ENCODE measurements around the gene HMG20B. TPM values are rescaled to one million over a fixed set of nuclear protein-coding genes. Genes with fewer than 3 reads are reported as not detected.

HMG20B gene
- polyA plus RNA-seq, 1 donor = 59.6 TPM

DNA sequence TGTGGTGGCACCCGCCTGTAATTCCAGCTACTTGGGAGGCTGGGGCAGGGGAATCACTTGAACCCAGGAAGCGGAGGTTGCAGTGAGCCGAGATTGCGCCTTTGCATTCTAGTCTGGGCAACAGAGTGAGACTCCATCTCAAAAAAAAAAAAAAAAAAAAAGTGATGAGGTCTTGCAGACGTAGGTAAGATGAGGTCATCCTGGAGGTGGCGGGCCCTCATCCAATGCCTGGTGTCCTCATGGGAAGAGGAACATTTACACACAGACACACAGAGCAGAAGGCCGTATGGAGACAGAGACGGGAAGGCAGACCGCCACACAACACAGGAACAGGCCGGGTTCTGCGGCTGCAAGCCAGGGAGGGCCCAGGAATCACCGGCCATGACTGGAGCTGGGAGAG, 49.5 kb downstream of the HMG20B start:
- H3K27ac ChIP-seq (ENCODE audit: low read length) = no peak overlapping the region
- H3K9me3 ChIP-seq (ENCODE audit: control insufficient read depth, low read depth, low read length) = no peaks in the 10 kb centered on the region
- H3K4me3 ChIP-seq (ENCODE audit: low read length) = no peak overlapping the region
- H3K36me3 ChIP-seq (ENCODE audit: control insufficient read depth, insufficient read depth, low read length) = peaks cover 48% of the 10 kb centered on the region
- no peak for DNase-seq
- WGBS (ENCODE audit: insufficient coverage, low lambda C conversion rate) = no CpG with 5 or more reads among the region's 12 CpGs
- peaks cover 6% of the 10 kb centered on the region for H3K4me1 ChIP-seq (ENCODE audit: control insufficient read depth, insufficient read depth, low read length)
- no peaks in the 10 kb centered on the region for H3K27me3 ChIP-seq (ENCODE audit: control insufficient read depth, insufficient read depth, low read length)

DNA sequence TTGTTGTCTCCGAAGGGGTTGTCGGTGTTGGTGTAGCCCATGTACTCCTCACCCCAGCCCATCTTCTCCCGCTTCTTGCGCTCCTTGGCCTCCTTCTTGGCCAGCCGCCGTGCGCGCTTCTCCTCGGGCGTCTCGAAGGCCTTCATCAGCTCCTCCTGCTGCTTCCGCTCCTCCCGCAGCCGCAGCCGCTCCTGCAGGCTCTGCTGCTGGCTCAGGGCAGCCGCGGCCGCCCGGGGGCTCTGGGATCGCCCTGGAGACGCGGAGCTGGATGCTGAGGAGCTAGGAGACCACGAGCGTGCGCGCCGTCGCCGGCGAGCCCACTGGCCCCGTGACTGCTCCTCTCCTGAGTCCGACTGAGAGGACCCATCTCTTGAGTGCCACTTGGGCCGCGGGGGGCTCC, 51.0 kb downstream of the HMG20B start:
- H3K9me3 ChIP-seq (ENCODE audit: control insufficient read depth, low read depth, low read length) = no peaks in the 10 kb centered on the region
- no CpG with 5 or more reads among the region's 34 CpGs for WGBS (ENCODE audit: insufficient coverage, low lambda C conversion rate)
- peaks cover 40% of the 10 kb centered on the region for H3K36me3 ChIP-seq (ENCODE audit: control insufficient read depth, insufficient read depth, low read length)
- H3K4me1 ChIP-seq (ENCODE audit: control insufficient read depth, insufficient read depth, low read length) = peaks cover 9% of the 10 kb centered on the region
- no peak overlapping the region for H3K4me3 ChIP-seq (ENCODE audit: low read length)
- no peak overlapping the region for H3K27ac ChIP-seq (ENCODE audit: low read length)
- no peaks in the 10 kb centered on the region for H3K27me3 ChIP-seq (ENCODE audit: control insufficient read depth, insufficient read depth, low read length)
- DNase-seq = no peak

DNA sequence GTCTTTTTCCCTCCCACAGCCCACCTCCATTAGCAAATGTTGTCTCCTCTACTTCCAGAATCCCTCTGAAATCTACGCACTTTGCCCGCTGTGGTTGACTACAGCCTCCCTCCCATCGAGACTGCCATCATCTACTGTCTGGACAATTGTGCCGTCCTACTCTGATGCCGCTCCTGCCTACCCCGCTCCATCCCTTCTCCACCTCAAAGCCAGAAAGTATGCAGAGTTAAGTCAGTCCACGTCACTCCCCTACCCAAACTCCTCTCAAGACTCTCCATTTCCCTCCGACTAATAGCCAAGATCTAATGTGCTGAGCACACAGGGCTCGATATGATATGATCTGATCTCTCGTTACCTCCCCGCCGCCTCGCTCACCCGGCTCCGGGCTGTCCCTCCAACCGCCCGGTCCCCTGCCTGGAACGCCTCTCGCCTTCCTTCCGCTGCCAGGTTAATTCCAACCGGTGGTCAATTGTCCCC, 53.3 kb downstream of the HMG20B start:
- Histone ChIP-seq H3K27ac (ENCODE audit: low read length) (peak overlapping the region; percentile 98), H3K9me3 (ENCODE audit: control insufficient read depth, low read depth, low read length) (no peaks in the 10 kb centered on the region), H3K27me3 (ENCODE audit: control insufficient read depth, insufficient read depth, low read length) (no peaks in the 10 kb centered on the region), H3K36me3 (ENCODE audit: control insufficient read depth, insufficient read depth, low read length) (peaks cover 20% of the 10 kb centered on the region), H3K4me3 (ENCODE audit: low read length) (peak overlapping the region; percentile 83), H3K4me1 (ENCODE audit: control insufficient read depth, insufficient read depth, low read length) (peaks cover 9% of the 10 kb centered on the region)
- DNase-seq = no peak
- no CpG with 5 or more reads among the region's 21 CpGs for WGBS (ENCODE audit: insufficient coverage, low lambda C conversion rate)

GRCh38 chr19:3626473-3627350, 54.0 kb downstream of the HMG20B start, which contains the start of gene CACTIN:
Gene CACTIN (minus strand): TSS chr19:3626790. CDS start chr19:3626762, 28 bp downstream.
- H3K27ac ChIP-seq (ENCODE audit: low read length) = peak within 1 kb of the TSS; percentile 98
- WGBS (ENCODE audit: insufficient coverage, low lambda C conversion rate) = no CpG with 5 or more reads among the region's 80 CpGs
- DNase-seq = peak; percentile 99

DNA sequence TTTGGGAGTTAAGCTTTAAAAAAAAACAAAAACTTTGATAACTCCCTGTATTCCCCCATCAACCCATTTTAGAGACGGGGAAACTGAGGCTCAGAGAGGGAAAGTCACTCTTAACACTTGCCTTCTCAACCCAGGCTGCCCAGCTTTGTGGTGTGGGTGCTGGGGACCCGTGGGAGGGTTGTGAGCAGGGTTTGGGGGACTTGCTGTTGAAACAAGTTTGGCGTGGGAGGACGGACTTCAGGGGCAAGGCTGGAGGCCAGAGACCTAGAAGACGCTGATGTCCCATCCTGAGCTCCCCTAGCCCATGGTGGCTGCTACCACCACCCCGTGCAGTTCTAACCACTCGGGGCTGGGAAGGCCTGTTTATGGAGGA, 54.6 kb downstream of the HMG20B start:
- Histone ChIP-seq H3K9me3 (ENCODE audit: control insufficient read depth, low read depth, low read length) (no peaks in the 10 kb centered on the region), H3K27me3 (ENCODE audit: control insufficient read depth, insufficient read depth, low read length) (no peaks in the 10 kb centered on the region), H3K27ac (ENCODE audit: low read length) (peak overlapping the region; percentile 98), H3K4me1 (ENCODE audit: control insufficient read depth, insufficient read depth, low read length) (peaks cover 9% of the 10 kb centered on the region), H3K36me3 (ENCODE audit: control insufficient read depth, insufficient read depth, low read length) (peaks cover 18% of the 10 kb centered on the region), H3K4me3 (ENCODE audit: low read length) (no peak overlapping the region)
- WGBS (ENCODE audit: insufficient coverage, low lambda C conversion rate) = no CpG with 5 or more reads among the region's 7 CpGs
- DNase-seq = no peak

More at GRCh38 chr19:3626473-3627350, 54.0 kb downstream of the HMG20B start, which contains the start of gene CACTIN:
- Histone ChIP-seq H3K9me3 (ENCODE audit: control insufficient read depth, low read depth, low read length) (no peaks in the 10 kb centered on the region), H3K27me3 (ENCODE audit: control insufficient read depth, insufficient read depth, low read length) (no peaks in the 10 kb centered on the region), H3K4me1 (ENCODE audit: control insufficient read depth, insufficient read depth, low read length) (peaks cover 9% of the 10 kb centered on the region), H3K36me3 (ENCODE audit: control insufficient read depth, insufficient read depth, low read length) (peaks cover 17% of the 10 kb centered on the region), H3K4me3 (ENCODE audit: low read length) (peak within 1 kb of the TSS; percentile 83)

Other genes starting within 250 kb of the HMG20B start
- 17.0 TPM for gene NFIC, start 206.4 kb upstream of the HMG20B start, polyA plus RNA-seq
- 625 TPM for gene SMIM24, start 92.4 kb upstream of the HMG20B start, polyA plus RNA-seq
- 1.6 TPM for gene SMIM44, start 89.5 kb upstream of the HMG20B start, polyA plus RNA-seq
- gene DOHH, start 72.3 kb upstream of the HMG20B start, polyA plus RNA-seq = 12.1 TPM
- 42.5 TPM for gene FZR1, start 66.6 kb upstream of the HMG20B start, polyA plus RNA-seq
- 3.2 TPM for gene TEKTIP1, start 33.8 kb upstream of the HMG20B start, polyA plus RNA-seq
- 33.7 TPM for gene MFSD12, start 15.4 kb upstream of the HMG20B start, polyA plus RNA-seq
- 1.6 TPM for gene GIPC3, start 12.5 kb downstream of the HMG20B start, polyA plus RNA-seq
- gene TBXA2R, start 33.9 kb downstream of the HMG20B start, polyA plus RNA-seq = 1.3 TPM
- 17.5 TPM for gene CACTIN, start 53.8 kb downstream of the HMG20B start, polyA plus RNA-seq
- gene PIP5K1C, start 127.5 kb downstream of the HMG20B start, polyA plus RNA-seq = 23.0 TPM
- 73.4 TPM for gene TJP3, start 135.4 kb downstream of the HMG20B start, polyA plus RNA-seq
- 21.1 TPM for gene APBA3, start 188.7 kb downstream of the HMG20B start, polyA plus RNA-seq
- gene MRPL54, start 189.7 kb downstream of the HMG20B start, polyA plus RNA-seq = 52.1 TPM
- gene RAX2, start 199.3 kb downstream of the HMG20B start, polyA plus RNA-seq = 0.01 TPM
- 4.9 TPM for gene MATK, start 213.4 kb downstream of the HMG20B start, polyA plus RNA-seq